ENCODE data around the gene CDC37L1. TPM values are rescaled to one million over a fixed set of nuclear protein-coding genes. Genes with fewer than 3 reads are reported as not detected.

CDC37L1 gene
- total and polyA plus RNA-seq, 3 donors from 2014 or later: 18.2 to 31.2 (median 31.2) TPM

DNA sequence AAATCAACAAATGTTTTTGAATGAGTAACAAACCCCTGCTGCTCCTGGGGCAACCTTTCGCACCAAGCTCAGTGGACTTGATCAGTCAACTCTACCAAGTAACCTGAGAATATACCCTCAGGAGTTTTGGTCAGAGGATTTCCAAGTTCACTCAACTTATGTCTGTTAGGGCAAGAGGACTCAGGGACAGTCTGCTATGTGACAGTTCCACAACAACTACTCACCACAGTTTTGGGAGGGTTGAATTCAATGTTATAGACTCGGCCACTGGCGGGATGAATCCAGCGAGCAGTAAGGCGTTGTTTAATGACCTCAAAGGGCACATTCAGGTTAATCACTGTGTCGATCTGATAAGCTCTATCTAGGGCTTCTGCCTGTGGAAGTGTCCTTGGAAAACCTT lies 39.5 kb downstream of the CDC37L1 start:
- H3K27ac ChIP-seq: no peak overlapping the region
- H3K4me3 ChIP-seq: no peak overlapping the region
- WGBS, 2 donors: 93 to 95% methylated on average over 6 of the region's 6 CpGs
- no peaks in the 10 kb centered on the region for H3K36me3 ChIP-seq (ENCODE audit: low read depth, missing control alignments)
- intact Hi-C loops (cut with DNase I; ENCODE audit: low total_unique reads): no loop called here
- no peak for TF ChIP-seq POLR2A (IDR thresholded peaks at IDR 0.05)
- TF ChIP-seq, protein P1, sequence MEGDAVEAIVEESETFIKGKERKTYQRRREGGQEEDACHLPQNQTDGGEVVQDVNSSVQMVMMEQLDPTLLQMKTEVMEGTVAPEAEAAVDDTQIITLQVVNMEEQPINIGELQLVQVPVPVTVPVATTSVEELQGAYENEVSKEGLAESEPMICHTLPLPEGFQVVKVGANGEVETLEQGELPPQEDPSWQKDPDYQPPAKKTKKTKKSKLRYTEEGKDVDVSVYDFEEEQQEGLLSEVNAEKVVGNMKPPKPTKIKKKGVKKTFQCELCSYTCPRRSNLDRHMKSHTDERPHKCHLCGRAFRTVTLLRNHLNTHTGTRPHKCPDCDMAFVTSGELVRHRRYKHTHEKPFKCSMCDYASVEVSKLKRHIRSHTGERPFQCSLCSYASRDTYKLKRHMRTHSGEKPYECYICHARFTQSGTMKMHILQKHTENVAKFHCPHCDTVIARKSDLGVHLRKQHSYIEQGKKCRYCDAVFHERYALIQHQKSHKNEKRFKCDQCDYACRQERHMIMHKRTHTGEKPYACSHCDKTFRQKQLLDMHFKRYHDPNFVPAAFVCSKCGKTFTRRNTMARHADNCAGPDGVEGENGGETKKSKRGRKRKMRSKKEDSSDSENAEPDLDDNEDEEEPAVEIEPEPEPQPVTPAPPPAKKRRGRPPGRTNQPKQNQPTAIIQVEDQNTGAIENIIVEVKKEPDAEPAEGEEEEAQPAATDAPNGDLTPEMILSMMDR (IDR thresholded peaks at IDR 0.05): no peak
- DNase-seq: no peak
- H3K4me1 ChIP-seq: no peaks in the 10 kb centered on the region
- H3K27me3 ChIP-seq: no peaks in the 10 kb centered on the region
- no peaks in the 10 kb centered on the region for H3K9me3 ChIP-seq

DNA sequence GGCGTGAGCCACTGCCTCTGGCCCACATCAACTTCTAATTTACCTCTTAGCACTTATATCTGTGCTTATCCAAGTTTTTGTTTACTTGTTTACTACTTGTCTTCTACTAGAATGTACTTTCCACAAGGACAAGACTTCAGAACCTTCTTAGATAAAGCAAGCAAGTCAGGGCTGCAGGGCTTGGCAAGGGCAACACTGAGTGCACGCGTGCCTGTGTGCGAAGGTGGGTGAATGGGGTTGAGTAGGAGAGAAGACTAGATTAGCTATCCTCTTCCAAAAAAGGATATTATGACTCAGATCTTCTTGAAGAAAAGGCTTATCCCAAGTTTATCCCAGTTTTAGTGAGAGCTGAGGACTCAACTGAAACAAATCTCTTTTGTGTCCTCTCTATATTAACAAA lies 42.4 kb downstream of the CDC37L1 start:
- H3K27ac ChIP-seq: no peak overlapping the region
- no peaks in the 10 kb centered on the region for H3K36me3 ChIP-seq (ENCODE audit: low read depth, missing control alignments)
- H3K9me3 ChIP-seq: no peaks in the 10 kb centered on the region
- no peaks in the 10 kb centered on the region for H3K4me1 ChIP-seq
- no peak overlapping the region for H3K4me3 ChIP-seq
- intact Hi-C loops (cut with DNase I; ENCODE audit: low total_unique reads): no loop called here
- no peaks in the 10 kb centered on the region for H3K27me3 ChIP-seq
- 95 to 99% methylated on average over 4 of the region's 4 CpGs for WGBS, 2 donors
- no peak for DNase-seq
- TF ChIP-seq, protein P1 (IDR thresholded peaks at IDR 0.05): no peak

DNA sequence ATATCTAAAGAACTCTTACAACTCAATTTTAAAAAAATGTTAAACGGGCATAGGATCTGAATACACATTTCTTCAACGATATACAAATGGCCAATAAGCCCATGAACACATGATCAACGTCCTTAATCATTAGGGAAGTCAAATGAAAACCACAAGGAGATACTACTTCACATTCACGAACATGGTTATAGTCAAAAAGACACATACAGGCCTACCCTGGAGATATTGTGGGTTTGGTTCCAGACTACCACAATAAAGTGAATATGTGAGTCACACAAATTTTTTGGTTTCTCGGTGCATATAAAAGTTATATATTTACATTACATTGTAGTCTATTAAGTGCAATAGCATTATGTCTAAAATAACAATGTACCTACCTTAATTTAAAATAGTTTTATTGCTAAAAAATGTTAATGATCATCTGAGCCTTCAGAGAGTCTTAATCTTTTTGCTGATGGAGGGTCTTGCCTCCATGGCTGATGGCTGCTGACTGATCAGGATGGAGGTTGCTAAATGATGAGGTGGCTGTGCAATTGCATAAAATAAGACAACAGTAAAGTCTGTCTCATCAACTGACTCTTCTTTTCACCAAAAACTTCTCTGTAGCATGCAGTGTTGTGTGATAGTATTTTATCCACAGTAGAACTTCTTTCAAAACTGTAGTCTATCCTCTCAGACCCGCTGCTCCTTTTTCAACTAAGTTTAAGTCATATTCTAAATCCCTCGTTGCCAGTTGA lies 46.5 kb downstream of the CDC37L1 start:
- Histone ChIP-seq H3K4me1 (no peaks in the 10 kb centered on the region), H3K4me3 (no peak overlapping the region), H3K9me3 (no peaks in the 10 kb centered on the region), H3K27ac (no peak overlapping the region), H3K36me3 (ENCODE audit: low read depth, missing control alignments) (no peaks in the 10 kb centered on the region), H3K27me3 (no peaks in the 10 kb centered on the region)
- DNase-seq: no peak
- intact Hi-C loops (cut with DNase I; ENCODE audit: low total_unique reads): no loop called here
- TF ChIP-seq, protein P1 (IDR thresholded peaks at IDR 0.05): no peak
- no peak for TF ChIP-seq POLR2A (IDR thresholded peaks at IDR 0.05)
- 87 to 93% methylated on average over 7 of the region's 7 CpGs for WGBS, 2 donors

DNA sequence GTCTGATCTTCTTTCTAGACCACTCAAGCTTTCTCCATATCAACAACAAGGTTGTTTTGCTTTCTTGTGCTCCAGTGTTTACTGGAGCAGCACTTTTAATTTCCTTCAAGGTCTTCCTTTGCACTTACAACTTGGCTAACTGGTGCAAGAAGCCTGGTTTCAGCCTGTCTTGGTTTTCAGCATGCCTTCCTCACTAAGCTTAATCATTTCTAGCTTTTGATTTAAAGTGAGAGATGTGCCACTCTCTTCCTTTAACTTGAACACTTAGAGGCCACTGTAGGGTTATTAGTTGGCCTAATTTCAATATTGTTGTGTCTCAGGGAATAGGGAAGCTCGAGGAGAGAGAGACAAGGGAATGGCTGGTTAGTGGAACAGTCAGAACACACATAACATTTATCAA lies 48.2 kb downstream of the CDC37L1 start:
- DNase-seq: no peak
- H3K9me3 ChIP-seq: no peaks in the 10 kb centered on the region
- H3K4me3 ChIP-seq: no peak overlapping the region
- intact Hi-C loops (cut with DNase I; ENCODE audit: low total_unique reads): no loop called here
- no peaks in the 10 kb centered on the region for H3K36me3 ChIP-seq (ENCODE audit: low read depth, missing control alignments)
- H3K4me1 ChIP-seq: no peaks in the 10 kb centered on the region
- no peak for TF ChIP-seq POLR2A (IDR thresholded peaks at IDR 0.05)
- TF ChIP-seq, protein P1 (IDR thresholded peaks at IDR 0.05): no peak
- H3K27me3 ChIP-seq: no peaks in the 10 kb centered on the region
- H3K27ac ChIP-seq: no peak overlapping the region
- 38 to 54% methylated on average over 1 of the region's 1 CpG for WGBS, 2 donors

DNA sequence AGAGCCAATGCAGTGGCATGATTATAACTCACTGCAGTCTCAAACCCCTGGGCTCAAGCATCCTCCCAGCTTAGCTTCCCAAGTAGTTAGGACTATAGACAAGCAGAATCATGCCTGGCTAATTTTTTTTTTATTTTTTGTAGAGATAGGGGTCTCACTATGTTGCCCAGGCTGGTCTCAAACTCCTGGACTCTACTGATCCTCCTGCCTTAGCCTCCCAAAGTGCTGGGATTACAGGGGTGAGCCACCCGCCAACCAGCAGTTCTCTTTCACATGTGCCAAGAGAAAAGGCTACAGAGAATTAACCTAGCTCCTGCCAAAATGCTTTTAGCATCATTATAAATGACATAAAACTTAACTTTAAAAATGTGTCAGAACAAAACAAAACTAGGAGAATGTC lies 53.5 kb downstream of the CDC37L1 start:
- 96 to 100% methylated on average over 1 of the region's 1 CpG for WGBS, 2 donors
- H3K27me3 ChIP-seq: no peaks in the 10 kb centered on the region
- DNase-seq: no peak
- no peaks in the 10 kb centered on the region for H3K9me3 ChIP-seq
- intact Hi-C loops (cut with DNase I; ENCODE audit: low total_unique reads): no loop called here
- no peak overlapping the region for H3K4me3 ChIP-seq
- TF ChIP-seq, protein P1 (IDR thresholded peaks at IDR 0.05): no peak
- TF ChIP-seq POLR2A (IDR thresholded peaks at IDR 0.05): no peak
- H3K27ac ChIP-seq: no peak overlapping the region
- H3K36me3 ChIP-seq (ENCODE audit: low read depth, missing control alignments): no peaks in the 10 kb centered on the region
- H3K4me1 ChIP-seq: no peaks in the 10 kb centered on the region

All from testis (tissue), 3 donors.